OCI-LY3 (cell line): Measurements from ENCODE around the gene KLHL9.

Experiments
- CTCF ChIP-seq: fragments of 200-600, 300-600 bp; sonication (generic); IDR thresholded peaks from 2 replicates; pipeline ENCODE4 v1.5.1; 2014; ENCODE audit warnings: antibody characterized with exemption, low read length, low read depth
- EZH2phosphoT487 ChIP-seq: fragments of 200-600 bp; shearing (Covaris generic); IDR thresholded peaks from 2 replicates; pipeline ENCODE4 v1.6.1; 2018; ENCODE audit warnings: antibody characterized with exemption, mixed run types, low read depth

GRCh38 chr9:21357479-21358460 is 22.6 kb upstream of the KLHL9 start:
- TF ChIP-seq CTCF (no peak), EZH2phosphoT487 (no peak)
